Activated CD8-positive, alpha-beta memory T cell treated with anti-CD3 and anti-CD28 coated beads, Interleukin-2, amount 50 U/mL, for 24 hours (primary cell): ENCODE measurements around the gene TRIO.

Source experiments
- DNase-seq: peaks from one replicate; pipeline ENCODE4 v3.0.0-alpha.2; 2020; ENCODE audit errors: extremely low read depth

TRIO gene

GRCh38 chr5:14326035-14326903, 183.1 kb downstream of the TRIO start:
- no peak for DNase-seq

GRCh38 chr5:14327624-14328023, 184.5 kb downstream of the TRIO start:
- no peak for DNase-seq

GRCh38 chr5:14328144-14328543, 185.0 kb downstream of the TRIO start:
- no peak for DNase-seq

GRCh38 chr5:14330291-14330690, 187.1 kb downstream of the TRIO start:
- DNase-seq, result no peak

GRCh38 chr5:14330729-14331385, 187.7 kb downstream of the TRIO start:
- no peak for DNase-seq

- no peak for DNase-seq
Measured at GRCh38 chr5:14331386-14331781, 188.2 kb downstream of the TRIO start.

- no peak for DNase-seq
Measured at GRCh38 chr5:14332038-14332631, 189.0 kb downstream of the TRIO start.

- DNase-seq, result no peak
Measured at GRCh38 chr5:14332746-14333145, 189.6 kb downstream of the TRIO start.

GRCh38 chr5:14337593-14337992, 194.5 kb downstream of the TRIO start:
- no peak for DNase-seq

- DNase-seq, result no peak
Measured at GRCh38 chr5:14339468-14339867, 196.3 kb downstream of the TRIO start.

GRCh38 chr5:14341571-14342230, 198.6 kb downstream of the TRIO start:
- DNase-seq, result no peak

- DNase-seq, result no peak
Measured at GRCh38 chr5:14342306-14342705, 199.2 kb downstream of the TRIO start.

GRCh38 chr5:14343376-14343775, 200.2 kb downstream of the TRIO start:
- no peak for DNase-seq

GRCh38 chr5:14347522-14347921, 204.4 kb downstream of the TRIO start:
- no peak for DNase-seq

GRCh38 chr5:14348142-14348541, 205.0 kb downstream of the TRIO start:
- DNase-seq, result no peak

GRCh38 chr5:14349029-14349428, 205.9 kb downstream of the TRIO start:
- DNase-seq, result no peak

GRCh38 chr5:14351086-14351661, 208.0 kb downstream of the TRIO start:
- no peak for DNase-seq

GRCh38 chr5:14351845-14352712, 208.9 kb downstream of the TRIO start:
- DNase-seq, result no peak

- DNase-seq, result no peak
Measured at GRCh38 chr5:14353726-14354474, 210.8 kb downstream of the TRIO start.

GRCh38 chr5:14355391-14355790, 212.2 kb downstream of the TRIO start:
- no peak for DNase-seq
